GM12878 (cell line): ENCODE measurements around the gene PPHLN1. TPM values are rescaled to one million over a fixed set of nuclear protein-coding genes. Genes with fewer than 3 reads are reported as not detected.

Source experiments
- ATAC-seq: fragments of 200-7000 bp; cut with Tn5 transposase; 3 replicates; pipeline ENCODE4 v1.9.1; 2020; ENCODE audit warnings: mild to moderate bottlenecking, moderate library complexity
- BruUV-seq: library from RNA; stranded (reverse); fragments of 400-500 nt; replicated peaks from 2 replicates; lab custom pipeline; 2021; lab: Mats Ljungman, UMichigan
- CTCF ChIA-PET: fragments of 300-600 bp; sonication (Branson Sonifier 250); formaldehyde crosslinking; extraction: SDS; loops from one replicate; lab custom pipeline; 2021; ENCODE audit warnings: inconsistent platforms; lab: Yijun Ruan, JAX
- POLR2A ChIA-PET: fragments of 350-600 bp; formaldehyde crosslinking; extraction: SDS; loops from one replicate; lab custom pipeline; 2021; ENCODE audit warnings: inconsistent platforms; lab: Charles Lee
- RAD21 ChIA-PET: fragments of 300-600 bp; sonication (Branson Sonifier 250); formaldehyde crosslinking; loops from one replicate; lab custom pipeline; 2023; ENCODE audit warnings: antibody characterized with exemption; ENCODE audit not compliant: unreplicated experiment; lab: Charles Lee
- SMC1A ChIA-PET: fragments of 300-600 bp; sonication (Branson Sonifier 250); formaldehyde crosslinking; loops from one replicate; lab custom pipeline; 2023; ENCODE audit not compliant: unreplicated experiment, uncharacterized antibody; lab: Charles Lee
- DNase-seq: peaks from one replicate; pipeline ENCODE4 v3.0.0-alpha.2; 2011; ENCODE audit warnings: low read depth, low spot score
- FAIRE-seq: peaks from 3 replicates; lab custom pipeline; 2011; peaks lifted over from hg19 to GRCh38; lab: Jason Lieb, UNC
- H2AFZ ChIP-seq: 2 replicates; pipeline ENCODE4 v1.6.0; 2011; ENCODE audit warnings: low read depth, low read length, control low read depth; ENCODE audit not compliant: control insufficient read depth
- H3K27ac ChIP-seq: 2 replicates; pipeline ENCODE4 v1.5.1; 2011; ENCODE audit warnings: control low read depth; ENCODE audit not compliant: control insufficient read depth, insufficient read depth
- H3K27me3 ChIP-seq, 2 experiments: replicated peaks in 1 of 2; 2 replicates each; pipeline versions ENCODE4 v1.6.0 to v1.6.1; 2011; ENCODE audit warnings: low read length in 1 of 2; ENCODE audit not compliant: control insufficient read depth in 2 of 2, insufficient read depth in 2 of 2
- H3K36me3 ChIP-seq, 2 experiments: 2 replicates each; pipeline ENCODE4 v1.5.1; 2011; ENCODE audit warnings: low read length in 1 of 2; ENCODE audit not compliant: control insufficient read depth in 2 of 2, insufficient read depth in 2 of 2
- H3K4me1 ChIP-seq: 2 replicates; pipeline ENCODE4 v1.6.1; 2011; ENCODE audit warnings: mild to moderate bottlenecking, low read length, moderate library complexity, mixed read lengths; ENCODE audit not compliant: control insufficient read depth, insufficient read depth
- H3K4me2 ChIP-seq: 2 replicates; pipeline ENCODE4 v1.6.0; 2011; ENCODE audit warnings: control low read depth; ENCODE audit not compliant: control insufficient read depth, insufficient read depth
- H3K4me3 ChIP-seq: fragments of 200-600 bp; sonication (generic); 2 replicates; pipeline ENCODE4 v1.5.1; 2016
- H3K79me2 ChIP-seq: 2 replicates; pipeline ENCODE4 v1.6.0; 2011; ENCODE audit warnings: low read length; ENCODE audit not compliant: control insufficient read depth, insufficient read depth
- H3K9ac ChIP-seq: 2 replicates; pipeline ENCODE4 v1.8.0; 2011; ENCODE audit warnings: low read length, control low read depth, mixed read lengths; ENCODE audit not compliant: control insufficient read depth, insufficient read depth
- H3K9me3 ChIP-seq: replicated peaks from 3 replicates; pipeline ENCODE4 v1.5.1; 2011; ENCODE audit warnings: mild to moderate bottlenecking, low read length; ENCODE audit not compliant: control insufficient read depth, insufficient read depth
- H4K20me1 ChIP-seq: 2 replicates; pipeline ENCODE4 v1.6.0; 2011; ENCODE audit not compliant: control insufficient read depth, insufficient read depth
- CBX3 ChIP-seq: fragments of 200-600 bp; sonication (generic); IDR thresholded peaks from 2 replicates; pipeline ENCODE4 v1.6.1; 2016; ENCODE audit warnings: low read depth, borderline replicate concordance
- CHD4 ChIP-seq: fragments of 200-600 bp; sonication (generic); IDR thresholded peaks from 2 replicates; pipeline ENCODE4 v1.6.1; 2016; ENCODE audit warnings: mild to moderate bottlenecking
- NR2C2 ChIP-seq: IDR thresholded peaks from 2 replicates; pipeline ENCODE4 v1.6.1; 2011; ENCODE audit warnings: borderline replicate concordance, low read depth; ENCODE audit not compliant: control insufficient read depth, insufficient read length
- SMAD5 ChIP-seq: IDR thresholded peaks from 2 replicates; pipeline ENCODE4 v1.6.1; 2016; ENCODE audit warnings: antibody characterized with exemption, low read depth
- WGBS: methylation state at CpG from one replicate; pipeline ENCODE4 v1.1.6; 2016; ENCODE audit warnings: low lambda C conversion rate; ENCODE audit not compliant: insufficient replicate concordance, insufficient coverage; ENCODE audit errors: missing lambda C conversion rate; 5-methylcytosine and 5-hydroxymethylcytosine counted together
- in situ Hi-C: fragments of 300-500 bp; cut with MboI; formaldehyde crosslinking; loops from 9 replicates; pipeline ENCODE4 v1.14.3; 2018; ENCODE audit warnings: mixed read lengths
- intact Hi-C: fragments of 100-400 bp; cut with micrococcal nuclease; formaldehyde crosslinking; loops from one replicate; pipeline ENCODE4 v1.14.2; 2022; ENCODE audit not compliant: unreplicated experiment
- polyA plus RNA-seq, 11 experiments: library from polyadenylated mRNA; depleted of rRNA in 4 of 11; unstranded in 6 of 11; stranded (reverse) in 5 of 11; fragments of >200 nt; fragmentation: Nextera tagmentation in 4 of 11; fragmentation: Illumina TruSeq in 1 of 11; extraction: Ambion mirVana in 4 of 11; extraction: Trizol in 1 of 11; gene quantifications; 1 replicate in 1 of 11; 2 replicates in 10 of 11; pipeline versions ENCODE4 v1.2.1 to v1.2.3, GENCODE V29; 2011 to 2016; ENCODE audit warnings: inconsistent platforms in 2 of 11, missing spikeins in 2 of 11, low read depth in 1 of 11
- total RNA-seq, 4 experiments: library from RNA; depleted of rRNA in 3 of 4; stranded (reverse); fragments of >200 nt in 3 of 4; fragmentation: Illumina TruSeq in 1 of 4; extraction: Trizol in 1 of 4; gene quantifications; 2 replicates each; pipeline versions ENCODE4 v1.2.1 to v1.2.3, GENCODE V29; 2013 to 2021
- TF ChIP-seq, protein P1 (sequence below): fragments of 450-650 bp; IDR thresholded peaks from 2 replicates; pipeline ENCODE4 v1.6.1; 2016; ENCODE audit warnings: mild to moderate bottlenecking
- TF ChIP-seq, protein P2 (sequence below): IDR thresholded peaks from 2 replicates; pipeline ENCODE4 v1.6.1; 2011; ENCODE audit warnings: borderline replicate concordance, low read depth, mild to moderate bottlenecking, moderate library complexity, low read length; ENCODE audit not compliant: insufficient read depth, poor library complexity, severe bottlenecking

The PPHLN1 gene
- total and polyA plus RNA-seq, 10 of the 15 experiments (the other 5 are each of a cell fraction or from before 2014, with no cell fraction given): 73.6 to 117 (median 92.1) TPM

DNA sequence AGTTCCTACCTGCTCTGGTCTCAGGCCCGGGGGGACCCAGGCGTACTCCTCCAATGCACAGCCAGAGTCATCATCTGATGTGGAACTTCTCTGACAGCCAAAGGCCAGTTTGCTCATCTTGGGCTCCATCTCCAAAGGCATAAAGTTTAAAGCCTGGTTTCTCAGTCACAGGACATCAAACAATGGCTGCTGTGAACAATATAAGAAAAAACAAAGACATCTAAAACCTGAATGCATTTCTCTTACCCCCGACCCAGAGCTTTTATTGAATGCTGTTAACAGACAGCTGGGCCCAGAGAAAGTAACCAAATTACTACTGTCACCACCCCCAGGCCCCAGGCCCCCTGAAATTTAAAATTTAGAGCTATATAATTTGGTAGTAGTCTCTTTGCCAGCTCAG, 146.4 kb downstream of the PPHLN1 start:
- DNase-seq: no peak
- Histone ChIP-seq H3K27ac (no peak overlapping the region), H4K20me1 (no peaks in the 10 kb centered on the region), H3K27me3 (no peaks in the 10 kb centered on the region), H3K9ac (no peak overlapping the region), H3K4me3 (no peak overlapping the region), H3K36me3 (no peaks in the 10 kb centered on the region), H2AFZ (no peak overlapping the region), H3K4me1 (peaks cover 29% of the 10 kb centered on the region), H3K79me2 (no peaks in the 10 kb centered on the region), H3K4me2 (no peak overlapping the region), H3K9me3 (no peaks in the 10 kb centered on the region)
- ChIA-PET RAD21 (no interaction called here), CTCF (interaction anchor here (0.6 to 11.4 kb wide), 3 partner anchors 10 to 213 kb away, joined by 3 to 87 read pairs (median 5); no protein-coding TSS in a partner anchor), SMC1A (interaction anchor here (1.7 to 6.4 kb wide), 2 partner anchors 809 to 866 kb away, joined by 6 to 26 read pairs; no protein-coding TSS in a partner anchor), POLR2A (interaction anchor here (0.5 to 1.2 kb wide), 2 partner anchors 11 to 28 kb away, joined by 3 read pairs; no protein-coding TSS in a partner anchor)
- FAIRE-seq: no peak
- TF ChIP-seq CBX3 (no peak), CHD4 (no peak)
- in situ Hi-C loops (no loop called here), intact Hi-C loops (no loop called here)
- WGBS: 80% methylated on average over 3 of the region's 3 CpGs
- BruUV-seq: no TSS peak
- no peak for ATAC-seq

DNA sequence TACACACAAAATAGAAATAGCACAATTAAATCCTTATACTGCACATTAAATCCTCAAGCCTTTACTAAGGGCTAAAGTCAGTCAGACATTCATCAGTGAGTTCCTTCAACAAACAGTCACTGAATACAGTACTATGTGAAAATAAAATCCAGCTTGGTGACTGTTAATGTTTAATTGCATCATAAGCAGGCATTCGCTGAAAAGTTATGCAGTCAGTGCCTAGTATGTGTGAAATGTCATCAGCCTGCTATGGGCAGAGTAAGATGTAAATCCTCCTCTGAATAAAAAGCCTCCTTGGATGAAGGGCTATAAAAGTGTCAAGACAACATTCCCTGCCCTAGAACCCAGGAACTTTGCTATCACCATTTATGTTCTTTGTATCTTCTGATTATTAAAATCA, 147.2 kb downstream of the PPHLN1 start:
- TF ChIP-seq NR2C2 (no peak), SMAD5 (no peak)
- TF ChIP-seq, protein P1, sequence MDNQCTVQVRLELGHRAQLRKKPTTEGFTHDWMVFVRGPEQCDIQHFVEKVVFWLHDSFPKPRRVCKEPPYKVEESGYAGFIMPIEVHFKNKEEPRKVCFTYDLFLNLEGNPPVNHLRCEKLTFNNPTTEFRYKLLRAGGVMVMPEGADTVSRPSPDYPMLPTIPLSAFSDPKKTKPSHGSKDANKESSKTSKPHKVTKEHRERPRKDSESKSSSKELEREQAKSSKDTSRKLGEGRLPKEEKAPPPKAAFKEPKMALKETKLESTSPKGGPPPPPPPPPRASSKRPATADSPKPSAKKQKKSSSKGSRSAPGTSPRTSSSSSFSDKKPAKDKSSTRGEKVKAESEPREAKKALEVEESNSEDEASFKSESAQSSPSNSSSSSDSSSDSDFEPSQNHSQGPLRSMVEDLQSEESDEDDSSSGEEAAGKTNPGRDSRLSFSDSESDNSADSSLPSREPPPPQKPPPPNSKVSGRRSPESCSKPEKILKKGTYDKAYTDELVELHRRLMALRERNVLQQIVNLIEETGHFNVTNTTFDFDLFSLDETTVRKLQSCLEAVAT: no peak
- TF ChIP-seq, protein P2, sequence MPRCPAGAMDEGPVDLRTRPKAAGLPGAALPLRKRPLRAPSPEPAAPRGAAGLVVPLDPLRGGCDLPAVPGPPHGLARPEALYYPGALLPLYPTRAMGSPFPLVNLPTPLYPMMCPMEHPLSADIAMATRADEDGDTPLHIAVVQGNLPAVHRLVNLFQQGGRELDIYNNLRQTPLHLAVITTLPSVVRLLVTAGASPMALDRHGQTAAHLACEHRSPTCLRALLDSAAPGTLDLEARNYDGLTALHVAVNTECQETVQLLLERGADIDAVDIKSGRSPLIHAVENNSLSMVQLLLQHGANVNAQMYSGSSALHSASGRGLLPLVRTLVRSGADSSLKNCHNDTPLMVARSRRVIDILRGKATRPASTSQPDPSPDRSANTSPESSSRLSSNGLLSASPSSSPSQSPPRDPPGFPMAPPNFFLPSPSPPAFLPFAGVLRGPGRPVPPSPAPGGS: no peak
- no peak for FAIRE-seq
- RAD21 ChIA-PET: no interaction called here
- CTCF ChIA-PET: interaction anchor here (1.6 to 11.4 kb wide), 2 partner anchors 10 to 100 kb away, joined by 7 to 87 read pairs; no protein-coding TSS in a partner anchor
- no peaks in the 10 kb centered on the region for H3K9me3 ChIP-seq
- POLR2A ChIA-PET: interaction anchor here (0.5 kb wide), 1 partner anchor 27 kb away, joined by 3 read pairs; no protein-coding TSS in a partner anchor
- intact Hi-C loops: no loop called here
- WGBS: 96% methylated on average over 1 of the region's 1 CpG
- SMC1A ChIA-PET: interaction anchor here (1.2 to 6.4 kb wide), 2 partner anchors 25 to 808 kb away, joined by 3 to 26 read pairs; no protein-coding TSS in a partner anchor
- peaks cover 28% of the 10 kb centered on the region for H3K4me1 ChIP-seq
- no peak overlapping the region for H2AFZ ChIP-seq
- H3K27me3 ChIP-seq: no peaks in the 10 kb centered on the region
- H3K36me3 ChIP-seq: no peaks in the 10 kb centered on the region
- no peak overlapping the region for H3K27ac ChIP-seq
- no TSS peak for BruUV-seq
- no peak for ATAC-seq
- H3K4me2 ChIP-seq: no peak overlapping the region
- in situ Hi-C loops: no loop called here
- no peaks in the 10 kb centered on the region for H3K79me2 ChIP-seq
- H3K4me3 ChIP-seq: no peak overlapping the region
- DNase-seq: no peak
- H4K20me1 ChIP-seq: no peaks in the 10 kb centered on the region
- no peak overlapping the region for H3K9ac ChIP-seq
